Peyer's patch (tissue), 4 donors: ENCODE data around the gene ALG3.

ENCODE experiments used
- POLR2A ChIP-seq, 2 donors: fragments of 450-650 bp; IDR thresholded peaks; one replicate each; pipeline ENCODE4 v1.5.1; 2017; ENCODE audit warnings: antibody characterized with exemption in 2 of 2, mild to moderate bottlenecking in 2 of 2, moderate library complexity in 2 of 2
- TF ChIP-seq, protein P1 (sequence below), 6 experiments: fragments of 450-650 bp in 4 of 6; fragments of 200-600 bp in 2 of 6; sonication (generic) in 1 of 6; IDR thresholded peaks; one replicate each; pipeline ENCODE4 v1.5.1; 2017 to 2019; ENCODE audit warnings: antibody characterized with exemption in 6 of 6, mild to moderate bottlenecking in 3 of 6, moderate library complexity in 1 of 6

DNA sequence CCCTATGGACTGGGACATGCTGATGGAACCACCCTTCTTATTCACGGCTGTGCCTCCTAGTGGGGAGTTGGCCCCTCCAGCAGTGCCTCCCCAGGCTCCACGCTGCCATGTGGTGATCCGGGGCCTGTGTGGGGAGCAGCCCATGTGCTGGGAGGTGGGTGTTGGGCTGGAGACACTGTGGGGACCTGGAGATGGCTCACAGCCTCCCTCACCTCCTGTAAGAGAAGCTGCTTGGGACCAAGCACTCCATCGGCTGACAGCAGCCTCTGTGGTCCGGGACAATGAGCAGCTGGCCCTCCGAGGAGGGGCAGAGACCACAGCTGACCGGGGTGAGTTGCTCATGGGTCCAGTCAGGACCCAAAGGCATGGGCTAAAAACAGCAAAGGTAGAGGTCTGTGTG is 9.1 kb downstream of the ALG3 start:
- no peak for TF ChIP-seq POLR2A (IDR thresholded peaks at IDR 0.05)
- TF ChIP-seq, protein P1, sequence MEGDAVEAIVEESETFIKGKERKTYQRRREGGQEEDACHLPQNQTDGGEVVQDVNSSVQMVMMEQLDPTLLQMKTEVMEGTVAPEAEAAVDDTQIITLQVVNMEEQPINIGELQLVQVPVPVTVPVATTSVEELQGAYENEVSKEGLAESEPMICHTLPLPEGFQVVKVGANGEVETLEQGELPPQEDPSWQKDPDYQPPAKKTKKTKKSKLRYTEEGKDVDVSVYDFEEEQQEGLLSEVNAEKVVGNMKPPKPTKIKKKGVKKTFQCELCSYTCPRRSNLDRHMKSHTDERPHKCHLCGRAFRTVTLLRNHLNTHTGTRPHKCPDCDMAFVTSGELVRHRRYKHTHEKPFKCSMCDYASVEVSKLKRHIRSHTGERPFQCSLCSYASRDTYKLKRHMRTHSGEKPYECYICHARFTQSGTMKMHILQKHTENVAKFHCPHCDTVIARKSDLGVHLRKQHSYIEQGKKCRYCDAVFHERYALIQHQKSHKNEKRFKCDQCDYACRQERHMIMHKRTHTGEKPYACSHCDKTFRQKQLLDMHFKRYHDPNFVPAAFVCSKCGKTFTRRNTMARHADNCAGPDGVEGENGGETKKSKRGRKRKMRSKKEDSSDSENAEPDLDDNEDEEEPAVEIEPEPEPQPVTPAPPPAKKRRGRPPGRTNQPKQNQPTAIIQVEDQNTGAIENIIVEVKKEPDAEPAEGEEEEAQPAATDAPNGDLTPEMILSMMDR (IDR thresholded peaks at IDR 0.05), result no peak
